Stimulated activated CD4-positive, alpha-beta T cell treated with anti-CD3 and anti-CD28 coated beads, Interleukin-1b, Interleukin-23, amount 100 ng/mL, for 48 hours (primary cell): ENCODE results near the gene TRIM4.
"Not testable (repeated sequence)": the region's sequence is repeated elsewhere in the genome, so short reads cannot be mapped to it uniquely, and the experiment has no call there.

ENCODE experiments used
- DNase-seq: peaks from one replicate; pipeline ENCODE4 v3.0.0-alpha.2; 2020

TRIM4 gene

GRCh38 chr7:99910976-99911375, 8.4 kb downstream of the TRIM4 start:
- DNase-seq: no peak

GRCh38 chr7:99901581-99901980, 17.7 kb downstream of the TRIM4 start:
- no peak for DNase-seq

- no peak for DNase-seq
These were observed 19.4 kb downstream of the TRIM4 start for GRCh38 chr7:99899830-99900519.

- no peak for DNase-seq
These were observed 20.5 kb downstream of the TRIM4 start for GRCh38 chr7:99898836-99899235.

- DNase-seq: no peak
These were observed 21.3 kb downstream of the TRIM4 start for GRCh38 chr7:99898023-99898357.

- no peak for DNase-seq
These were observed 21.9 kb downstream of the TRIM4 start for GRCh38 chr7:99897322-99898022.

- no peak for DNase-seq
These were observed 24.6 kb downstream of the TRIM4 start for GRCh38 chr7:99894738-99895137.

- DNase-seq: no peak
These were observed 26.1 kb downstream of the TRIM4 start for GRCh38 chr7:99893280-99893679.

GRCh38 chr7:99890348-99890747, 29.0 kb downstream of the TRIM4 start:
- DNase-seq: not testable (repeated sequence)

GRCh38 chr7:99888366-99888765, 31.0 kb downstream of the TRIM4 start:
- DNase-seq: not testable (repeated sequence)

GRCh38 chr7:99881370-99881769, 38.0 kb downstream of the TRIM4 start:
- DNase-seq: no peak

- no peak for DNase-seq
These were observed 42.4 kb downstream of the TRIM4 start, which contains the start of gene OR2AE1 for GRCh38 chr7:99876933-99877332. OR2AE1 (minus strand) TSS chr7:99877033; CDS start chr7:99877033, 0 bp downstream.

- no peak for DNase-seq
These were observed 42.8 kb downstream of the TRIM4 start for GRCh38 chr7:99876491-99876890.

- DNase-seq: no peak
These were observed 51.1 kb downstream of the TRIM4 start for GRCh38 chr7:99868246-99868645.

- not testable (repeated sequence) for DNase-seq
These were observed 51.9 kb downstream of the TRIM4 start for GRCh38 chr7:99867477-99867876.

- no peak for DNase-seq
These were observed 55.4 kb downstream of the TRIM4 start for GRCh38 chr7:99863847-99864440.

GRCh38 chr7:99860281-99861127, 58.8 kb downstream of the TRIM4 start:
- no peak for DNase-seq

- DNase-seq: no peak
These were observed 64.1 kb downstream of the TRIM4 start for GRCh38 chr7:99855236-99855635.

- DNase-seq: no peak
These were observed 70.7 kb downstream of the TRIM4 start for GRCh38 chr7:99848420-99849216.

GRCh38 chr7:99844328-99844727, 75.0 kb downstream of the TRIM4 start:
- DNase-seq: no peak

- DNase-seq: no peak
These were observed 75.5 kb downstream of the TRIM4 start for GRCh38 chr7:99843808-99844207.

- no peak for DNase-seq
These were observed 76.4 kb downstream of the TRIM4 start for GRCh38 chr7:99842926-99843325.
